Activated CD8-positive, alpha-beta T cell treated with anti-CD3 and anti-CD28 coated beads, Interleukin-2, amount 10 ng/mL, durations not matched to agents 7 days and 5 days (primary cell): ENCODE results near the gene CEP63. TPM values are rescaled to one million over a fixed set of nuclear protein-coding genes. Genes with fewer than 3 reads are reported as not detected.
"Not testable (repeated sequence)": the region's sequence is repeated elsewhere in the genome, so short reads cannot be mapped to it uniquely, and the experiment has no call there.

ENCODE experiments used
- ATAC-seq: fragments of 150-1000 bp; cut with Tn5 transposase; one replicate; pipeline ENCODE4 v1.10.0; 2021; ENCODE audit warnings: moderate library complexity
- CTCF ChIA-PET: fragments of 350-600 bp; sonication (Branson Sonifier 250); formaldehyde crosslinking; loops from one replicate; lab custom pipeline; 2021; ENCODE audit warnings: antibody characterized with exemption; lab: Charles Lee
- POLR2A ChIA-PET: fragments of 350-600 bp; sonication (Branson Sonifier 250); formaldehyde crosslinking; loops from one replicate; lab custom pipeline; 2021; ENCODE audit warnings: antibody characterized with exemption; lab: Charles Lee
- DNase-seq: peaks from one replicate; pipeline ENCODE4 v3.0.0-alpha.2; 2020
- H3K27ac Mint-ChIP-seq: one replicate; pipeline ENCODE4 v1.8.0; 2021; ENCODE audit warnings: mild to moderate bottlenecking, mixed read lengths
- H3K27me3 Mint-ChIP-seq: one replicate; pipeline ENCODE4 v1.8.0; 2021; ENCODE audit warnings: low read depth, mixed read lengths
- H3K36me3 Mint-ChIP-seq: one replicate; pipeline ENCODE4 v1.8.0; 2021; ENCODE audit warnings: low read depth, mixed read lengths
- H3K4me1 Mint-ChIP-seq: one replicate; pipeline ENCODE4 v1.8.0; 2021; ENCODE audit warnings: low read depth, mixed read lengths
- H3K4me3 Mint-ChIP-seq: one replicate; pipeline ENCODE4 v1.8.0; 2021; ENCODE audit warnings: mild to moderate bottlenecking, mixed read lengths
- H3K9me3 Mint-ChIP-seq: one replicate; pipeline ENCODE4 v1.8.0; 2022; ENCODE audit warnings: mixed read lengths; ENCODE audit not compliant: insufficient read depth
- total RNA-seq, 2 experiments: library from RNA; stranded (reverse); gene quantifications; one replicate each; pipeline ENCODE4 v1.2.3, GENCODE V29; 2021

CEP63 gene
- total RNA-seq, 2 experiments from 2014 or later: 26.5 to 27.7 TPM

GRCh38 chr3:134544316-134544715 is 58.5 kb downstream of the CEP63 start:
- Mint-ChIP-seq H3K36me3 (peaks cover 25% of the 10 kb centered on the region), H3K27ac (no peak overlapping the region), H3K27me3 (no peaks in the 10 kb centered on the region), H3K9me3 (no peaks in the 10 kb centered on the region), H3K4me3 (no peak overlapping the region), H3K4me1 (peaks cover 16% of the 10 kb centered on the region)
- no peak for ATAC-seq
- ChIA-PET POLR2A (no interaction called here), CTCF (no interaction called here)
- no peak for DNase-seq

- H3K27me3 Mint-ChIP-seq, H3K9me3 Mint-ChIP-seq, H3K27ac Mint-ChIP-seq, ATAC-seq, POLR2A ChIA-PET, DNase-seq, H3K4me3 Mint-ChIP-seq: not testable (repeated sequence)
- Mint-ChIP-seq H3K4me1 (peaks cover 16% of the 10 kb centered on the region), H3K36me3 (peaks cover 29% of the 10 kb centered on the region)
- CTCF ChIA-PET: interaction anchor here (1.2 kb wide), 1 partner anchor 11 kb away, joined by 4 read pairs; no protein-coding TSS in a partner anchor
Observed at GRCh38 chr3:134544783-134545182, 58.9 kb downstream of the CEP63 start.

GRCh38 chr3:134545818-134546217 is 60.0 kb downstream of the CEP63 start:
- POLR2A ChIA-PET: no interaction called here
- peaks cover 39% of the 10 kb centered on the region for H3K36me3 Mint-ChIP-seq

GRCh38 chr3:134552784-134553183 is 66.9 kb downstream of the CEP63 start:
- Mint-ChIP-seq H3K27ac (no peak overlapping the region), H3K36me3 (peaks cover 45% of the 10 kb centered on the region), H3K4me3 (no peak overlapping the region), H3K9me3 (no peaks in the 10 kb centered on the region), H3K4me1 (no peaks in the 10 kb centered on the region), H3K27me3 (no peaks in the 10 kb centered on the region)
- CTCF ChIA-PET: no interaction called here
- DNase-seq (no peak), ATAC-seq (no peak)
- POLR2A ChIA-PET: no interaction called here

More at GRCh38 chr3:134545818-134546217, 60.0 kb downstream of the CEP63 start:
- ATAC-seq (no peak), DNase-seq (no peak)
- CTCF ChIA-PET: interaction anchor here (1.2 kb wide), 1 partner anchor 12 kb away, joined by 4 read pairs; no protein-coding TSS in a partner anchor
- Mint-ChIP-seq H3K27me3 (no peaks in the 10 kb centered on the region), H3K9me3 (no peaks in the 10 kb centered on the region), H3K4me3 (no peak overlapping the region), H3K27ac (no peak overlapping the region), H3K4me1 (peaks cover 16% of the 10 kb centered on the region)

GRCh38 chr3:134559591-134559990 is 73.7 kb downstream of the CEP63 start:
- ChIA-PET POLR2A (no interaction called here), CTCF (no interaction called here)
- Mint-ChIP-seq H3K4me1 (no peaks in the 10 kb centered on the region), H3K9me3 (no peaks in the 10 kb centered on the region), H3K27me3 (no peaks in the 10 kb centered on the region), H3K36me3 (peaks cover 24% of the 10 kb centered on the region), H3K4me3 (no peak overlapping the region), H3K27ac (no peak overlapping the region)
- no peak for ATAC-seq
- no peak for DNase-seq

- H3K36me3 Mint-ChIP-seq: peaks cover 23% of the 10 kb centered on the region
- ATAC-seq: no peak
- CTCF ChIA-PET: no interaction called here
Observed at GRCh38 chr3:134562055-134562454, 76.2 kb downstream of the CEP63 start.

GRCh38 chr3:134563601-134564000 is 77.7 kb downstream of the CEP63 start:
- H3K9me3 Mint-ChIP-seq: no peaks in the 10 kb centered on the region
- no peak overlapping the region for H3K27ac Mint-ChIP-seq
- ATAC-seq (no peak), DNase-seq (no peak)
- peaks cover 19% of the 10 kb centered on the region for H3K36me3 Mint-ChIP-seq
- CTCF ChIA-PET: no interaction called here
- no peak overlapping the region for H3K4me3 Mint-ChIP-seq
- no peaks in the 10 kb centered on the region for H3K4me1 Mint-ChIP-seq
- POLR2A ChIA-PET: no interaction called here
- no peaks in the 10 kb centered on the region for H3K27me3 Mint-ChIP-seq

More at GRCh38 chr3:134562055-134562454, 76.2 kb downstream of the CEP63 start:
- POLR2A ChIA-PET: no interaction called here
- H3K4me3 Mint-ChIP-seq: no peak overlapping the region
- no peaks in the 10 kb centered on the region for H3K9me3 Mint-ChIP-seq
- no peaks in the 10 kb centered on the region for H3K27me3 Mint-ChIP-seq
- no peak overlapping the region for H3K27ac Mint-ChIP-seq
- no peak for DNase-seq
- H3K4me1 Mint-ChIP-seq: no peaks in the 10 kb centered on the region

- peaks cover 20% of the 10 kb centered on the region for H3K36me3 Mint-ChIP-seq
- peaks cover 1% of the 10 kb centered on the region for H3K9me3 Mint-ChIP-seq
- no peak overlapping the region for H3K27ac Mint-ChIP-seq
- ChIA-PET POLR2A (no interaction called here), CTCF (interaction anchor here (0.5 kb wide), 1 partner anchor 15 kb away, joined by 3 read pairs; no protein-coding TSS in a partner anchor)
- DNase-seq: no peak
- no peaks in the 10 kb centered on the region for H3K27me3 Mint-ChIP-seq
- H3K4me3 Mint-ChIP-seq: no peak overlapping the region
- ATAC-seq: no peak
- H3K4me1 Mint-ChIP-seq: no peaks in the 10 kb centered on the region
Observed at GRCh38 chr3:134564991-134565390, 79.1 kb downstream of the CEP63 start.

- H3K27ac Mint-ChIP-seq: no peak overlapping the region
- H3K4me3 Mint-ChIP-seq: no peak overlapping the region
- H3K4me1 Mint-ChIP-seq: no peaks in the 10 kb centered on the region
- no peak for ATAC-seq
- CTCF ChIA-PET: interaction anchor here (0.7 kb wide), 1 partner anchor 12 kb away, joined by 3 read pairs; no protein-coding TSS in a partner anchor
- DNase-seq: no peak
- H3K36me3 Mint-ChIP-seq: peaks cover 16% of the 10 kb centered on the region
- H3K27me3 Mint-ChIP-seq: no peaks in the 10 kb centered on the region
- POLR2A ChIA-PET: no interaction called here
- H3K9me3 Mint-ChIP-seq: peaks cover 11% of the 10 kb centered on the region
Observed at GRCh38 chr3:134567605-134568004, 81.7 kb downstream of the CEP63 start.

GRCh38 chr3:134568790-134569189 is 82.9 kb downstream of the CEP63 start:
- no peak overlapping the region for H3K27ac Mint-ChIP-seq
- ATAC-seq (no peak), DNase-seq (no peak)
- peaks cover 11% of the 10 kb centered on the region for H3K9me3 Mint-ChIP-seq
- CTCF ChIA-PET: no interaction called here
- H3K27me3 Mint-ChIP-seq: peaks cover 2% of the 10 kb centered on the region
- POLR2A ChIA-PET: no interaction called here
- H3K4me1 Mint-ChIP-seq: no peaks in the 10 kb centered on the region
- H3K36me3 Mint-ChIP-seq: peaks cover 12% of the 10 kb centered on the region
- no peak overlapping the region for H3K4me3 Mint-ChIP-seq

- peaks cover 11% of the 10 kb centered on the region for H3K9me3 Mint-ChIP-seq
- H3K4me3 Mint-ChIP-seq, H3K36me3 Mint-ChIP-seq, ATAC-seq, CTCF ChIA-PET, H3K4me1 Mint-ChIP-seq, H3K27me3 Mint-ChIP-seq, DNase-seq, H3K27ac Mint-ChIP-seq, POLR2A ChIA-PET: not testable (repeated sequence)
Observed at GRCh38 chr3:134569899-134570298, 84.0 kb downstream of the CEP63 start.

- Mint-ChIP-seq H3K4me1 (peaks cover 2% of the 10 kb centered on the region), H3K9me3 (no peaks in the 10 kb centered on the region), H3K27ac (no peak overlapping the region), H3K27me3 (peaks cover 2% of the 10 kb centered on the region), H3K36me3 (no peaks in the 10 kb centered on the region), H3K4me3 (no peak overlapping the region)
- POLR2A ChIA-PET: no interaction called here
- no peak for DNase-seq
- ATAC-seq: no peak
- CTCF ChIA-PET: no interaction called here
Observed at GRCh38 chr3:134576426-134576825, 90.6 kb downstream of the CEP63 start.

GRCh38 chr3:134576831-134577230 is 91.0 kb downstream of the CEP63 start:
- Mint-ChIP-seq H3K27ac (no peak overlapping the region), H3K36me3 (no peaks in the 10 kb centered on the region), H3K27me3 (peaks cover 2% of the 10 kb centered on the region), H3K4me3 (no peak overlapping the region), H3K4me1 (peaks cover 2% of the 10 kb centered on the region), H3K9me3 (no peaks in the 10 kb centered on the region)
- CTCF ChIA-PET: no interaction called here
- ATAC-seq (no peak), DNase-seq (no peak)
- POLR2A ChIA-PET: no interaction called here
